Immature natural killer cell (primary cell): Measurements from ENCODE around the gene SP140. TPM values are rescaled to one million over a fixed set of nuclear protein-coding genes. Genes with fewer than 3 reads are reported as not detected.

Source experiments
- DNase-seq, 3 donors: peaks; one replicate each; pipeline ENCODE4 v3.0.0; 2022; ENCODE audit warnings: mixed read lengths in 1 of 3
- H3K27ac Mint-ChIP-seq, 6 donors: one replicate each; pipeline ENCODE4 v1.8.0; 2020; ENCODE audit warnings: mixed read lengths in 6 of 6, mild to moderate bottlenecking in 5 of 6, inconsistent platforms in 4 of 6, moderate library complexity in 3 of 6
- H3K27me3 Mint-ChIP-seq, 3 donors: one replicate each; pipeline ENCODE4 v1.8.0; 2020 to 2021; ENCODE audit warnings: low read depth in 3 of 3, mild to moderate bottlenecking in 3 of 3, mixed read lengths in 3 of 3, moderate library complexity in 3 of 3, inconsistent platforms in 1 of 3
- H3K36me3 Mint-ChIP-seq, 3 donors: one replicate each; pipeline ENCODE4 v1.8.0; 2020; ENCODE audit warnings: mixed read lengths in 3 of 3, inconsistent platforms in 2 of 3, mild to moderate bottlenecking in 2 of 3
- H3K4me1 Mint-ChIP-seq, 2 donors: one replicate each; pipeline ENCODE4 v1.8.0; 2020; ENCODE audit warnings: inconsistent platforms in 2 of 2, mild to moderate bottlenecking in 2 of 2, mixed read lengths in 2 of 2, moderate library complexity in 1 of 2
- H3K4me3 Mint-ChIP-seq, 5 donors: one replicate each; pipeline ENCODE4 v1.8.0; 2020; ENCODE audit warnings: mild to moderate bottlenecking in 5 of 5, mixed read lengths in 5 of 5, inconsistent platforms in 3 of 5, moderate library complexity in 3 of 5
- H3K9me3 Mint-ChIP-seq, 6 donors: one replicate each; pipeline ENCODE4 v1.8.0; 2020; ENCODE audit warnings: mild to moderate bottlenecking in 6 of 6, mixed read lengths in 6 of 6, inconsistent platforms in 4 of 6, moderate library complexity in 3 of 6
- polyA plus RNA-seq, 3 donors: library from polyadenylated mRNA; unstranded; fragments of 300-500 nt; fragmentation: Illumina TruSeq; gene quantifications; one replicate each; pipeline ENCODE4 v1.2.3, GENCODE V29; 2021

The SP140 gene
- polyA plus RNA-seq, result 10 to 100 TPM; 17.2 to 34.6 (median 19.3) TPM

- peak within 1 kb of the TSS; percentile 81 to 94 (median 90) for H3K4me3 Mint-ChIP-seq
- peaks cover 0 to 7% (median 0%) of the 10 kb centered on the region in 3 donors for H3K27me3 Mint-ChIP-seq
- peak; percentile 85 to 90 (median 87) for DNase-seq
- H3K27ac Mint-ChIP-seq, result peak within 1 kb of the TSS; percentile 93 to 100 (median 99)
- peaks cover 0 to 9% (median 7%) of the 10 kb centered on the region in 6 donors for H3K9me3 Mint-ChIP-seq
- peaks cover 6 to 13% (median 8%) of the 10 kb centered on the region in 3 donors for H3K36me3 Mint-ChIP-seq
- H3K4me1 Mint-ChIP-seq, result peaks cover 57 to 68% of the 10 kb centered on the region in 2 donors
Observed at GRCh38 chr2:230225486-230225885, at the start of gene SP140. Gene SP140, plus strand, starts transcription at chr2:230225736. Its CDS starts 109 bp downstream, at chr2:230225845.

GRCh38 chr2:230176996-230177395, 48.5 kb upstream of the SP140 start:
- no peaks in the 10 kb centered on the region for H3K9me3 Mint-ChIP-seq
- no peak overlapping the region for H3K4me3 Mint-ChIP-seq
- peaks cover 43 to 71% (median 44%) of the 10 kb centered on the region in 3 donors for H3K36me3 Mint-ChIP-seq
- no peaks in the 10 kb centered on the region for H3K4me1 Mint-ChIP-seq
- peak overlapping the region in 1 of 6 donors; percentile 80 for H3K27ac Mint-ChIP-seq
- DNase-seq, result no peak
- no peaks in the 10 kb centered on the region for H3K27me3 Mint-ChIP-seq

GRCh38 chr2:230178546-230179485, 46.7 kb upstream of the SP140 start:
- Mint-ChIP-seq H3K4me3 (no peak overlapping the region), H3K27ac (peak overlapping the region in 2 of 6 donors; percentile 20 to 25), H3K9me3 (no peaks in the 10 kb centered on the region), H3K36me3 (peaks cover 57 to 79% (median 61%) of the 10 kb centered on the region in 3 donors), H3K27me3 (no peaks in the 10 kb centered on the region), H3K4me1 (no peaks in the 10 kb centered on the region)
- no peak for DNase-seq

GRCh38 chr2:230179907-230180306, 45.6 kb upstream of the SP140 start:
- DNase-seq, result no peak
- no peak overlapping the region for H3K4me3 Mint-ChIP-seq
- H3K27ac Mint-ChIP-seq, result peak overlapping the region in 1 of 6 donors; percentile 13
- H3K9me3 Mint-ChIP-seq, result no peaks in the 10 kb centered on the region
- no peaks in the 10 kb centered on the region for H3K4me1 Mint-ChIP-seq
- peaks cover 58 to 80% (median 63%) of the 10 kb centered on the region in 3 donors for H3K36me3 Mint-ChIP-seq
- no peaks in the 10 kb centered on the region for H3K27me3 Mint-ChIP-seq

GRCh38 chr2:230181195-230181594, 44.3 kb upstream of the SP140 start:
- Mint-ChIP-seq H3K27ac (no peak overlapping the region), H3K27me3 (peaks cover 0 to 2% (median 0%) of the 10 kb centered on the region in 3 donors), H3K4me1 (peaks cover 0 to 7% of the 10 kb centered on the region in 2 donors), H3K4me3 (no peak overlapping the region), H3K36me3 (peaks cover 56 to 80% (median 61%) of the 10 kb centered on the region in 3 donors), H3K9me3 (peaks cover 0 to under 1% (median 0%) of the 10 kb centered on the region in 6 donors)
- DNase-seq, result no peak

GRCh38 chr2:230184727-230185578, 40.6 kb upstream of the SP140 start:
- peaks cover 0 to 2% (median 0%) of the 10 kb centered on the region in 3 donors for H3K27me3 Mint-ChIP-seq
- H3K27ac Mint-ChIP-seq, result peak overlapping the region in 3 of 6 donors; percentile 1 to 61 (median 56)
- no peak overlapping the region for H3K4me3 Mint-ChIP-seq
- DNase-seq, result no peak
- peaks cover 0 to 13% of the 10 kb centered on the region in 2 donors for H3K4me1 Mint-ChIP-seq
- H3K9me3 Mint-ChIP-seq, result peaks cover 0 to 2% (median 0%) of the 10 kb centered on the region in 6 donors
- H3K36me3 Mint-ChIP-seq, result peaks cover 33 to 71% (median 58%) of the 10 kb centered on the region in 3 donors

- Mint-ChIP-seq H3K4me3 (no peak overlapping the region), H3K27me3 (peaks cover 0 to 4% (median 2%) of the 10 kb centered on the region in 3 donors), H3K9me3 (no peaks in the 10 kb centered on the region), H3K36me3 (peaks cover 41 to 64% (median 54%) of the 10 kb centered on the region in 3 donors), H3K27ac (peak overlapping the region in 4 of 6 donors; percentile 3 to 35 (median 12)), H3K4me1 (peaks cover 0 to 6% of the 10 kb centered on the region in 2 donors)
- DNase-seq, result no peak
Observed at GRCh38 chr2:230202430-230203109, 23.0 kb upstream of the SP140 start.

- no peak for DNase-seq
- H3K27ac Mint-ChIP-seq, result peak overlapping the region in 2 of 6 donors; percentile 3 to 7
- H3K36me3 Mint-ChIP-seq, result peaks cover 36 to 58% (median 49%) of the 10 kb centered on the region in 3 donors
- H3K27me3 Mint-ChIP-seq, result peaks cover 0 to 4% (median 2%) of the 10 kb centered on the region in 3 donors
- no peak overlapping the region for H3K4me3 Mint-ChIP-seq
- no peaks in the 10 kb centered on the region for H3K9me3 Mint-ChIP-seq
- H3K4me1 Mint-ChIP-seq, result peaks cover 0 to 6% of the 10 kb centered on the region in 2 donors
Observed at GRCh38 chr2:230203110-230203676, 22.3 kb upstream of the SP140 start.

GRCh38 chr2:230205034-230205433, 20.5 kb upstream of the SP140 start:
- H3K36me3 Mint-ChIP-seq, result peaks cover 34 to 47% (median 39%) of the 10 kb centered on the region in 3 donors
- peaks cover 0 to 4% (median 0%) of the 10 kb centered on the region in 3 donors for H3K27me3 Mint-ChIP-seq
- H3K4me3 Mint-ChIP-seq, result no peak overlapping the region
- DNase-seq, result no peak
- H3K27ac Mint-ChIP-seq, result peak overlapping the region in 4 of 6 donors; percentile 14 to 33 (median 27)
- H3K9me3 Mint-ChIP-seq, result no peaks in the 10 kb centered on the region
- H3K4me1 Mint-ChIP-seq, result peaks cover 0 to 6% of the 10 kb centered on the region in 2 donors

- Mint-ChIP-seq H3K4me3 (no peak overlapping the region), H3K36me3 (peaks cover 27 to 41% (median 34%) of the 10 kb centered on the region in 3 donors)
- no peak for DNase-seq
Observed at GRCh38 chr2:230205721-230206120, 19.8 kb upstream of the SP140 start.

GRCh38 chr2:230208576-230208975, 17.0 kb upstream of the SP140 start:
- no peak overlapping the region for H3K27ac Mint-ChIP-seq
- peaks cover 0 to 4% (median 0%) of the 10 kb centered on the region in 3 donors for H3K27me3 Mint-ChIP-seq
- peaks cover 0 to 10% of the 10 kb centered on the region in 2 donors for H3K4me1 Mint-ChIP-seq
- H3K4me3 Mint-ChIP-seq, result no peak overlapping the region
- no peak for DNase-seq
- peaks cover 26 to 45% (median 43%) of the 10 kb centered on the region in 3 donors for H3K36me3 Mint-ChIP-seq
- H3K9me3 Mint-ChIP-seq, result no peaks in the 10 kb centered on the region

More at GRCh38 chr2:230205721-230206120, 19.8 kb upstream of the SP140 start:
- H3K9me3 Mint-ChIP-seq, result no peaks in the 10 kb centered on the region
- peak overlapping the region in 1 of 6 donors; percentile 1 for H3K27ac Mint-ChIP-seq
- peaks cover 0 to 4% (median 0%) of the 10 kb centered on the region in 3 donors for H3K27me3 Mint-ChIP-seq
- H3K4me1 Mint-ChIP-seq, result peaks cover 0 to 6% of the 10 kb centered on the region in 2 donors

- Mint-ChIP-seq H3K4me1 (peaks cover 2 to 15% of the 10 kb centered on the region in 2 donors), H3K36me3 (peaks cover 30 to 52% (median 50%) of the 10 kb centered on the region in 3 donors), H3K4me3 (no peak overlapping the region), H3K27ac (no peak overlapping the region), H3K9me3 (no peaks in the 10 kb centered on the region), H3K27me3 (peaks cover 0 to 4% (median 0%) of the 10 kb centered on the region in 3 donors)
- no peak for DNase-seq
Observed at GRCh38 chr2:230209422-230210051, 16.0 kb upstream of the SP140 start.
